Breast epithelium (tissue), 4 donors: ENCODE measurements around the gene ST8SIA6. TPM values are rescaled to one million over a fixed set of nuclear protein-coding genes. Genes with fewer than 3 reads are reported as not detected.
A peak's percentile ranks its signal among the peaks of the same experiment; 100 is the strongest.

Source experiments
- DNase-seq, 2 donors: peaks; one replicate each; pipeline ENCODE4 v3.0.0-alpha.2; 2019; ENCODE audit warnings: low spot score in 2 of 2
- H3K27ac ChIP-seq, 2 donors: fragments of 200-600 bp; sonication (generic) in 1 of 2; one replicate each; pipeline ENCODE4 v1.5.1; 2016 to 2019; ENCODE audit warnings: mild to moderate bottlenecking in 1 of 2
- H3K27me3 ChIP-seq, 2 donors: fragments of 200-600 bp; sonication (generic) in 1 of 2; one replicate each; pipeline versions ENCODE4 v1.5.1 to v1.6.0; 2017 to 2019; ENCODE audit warnings: control low read depth in 1 of 2, mild to moderate bottlenecking in 1 of 2
- H3K36me3 ChIP-seq: fragments of 200-600 bp; one replicate; pipeline ENCODE4 v1.5.1; 2019
- H3K4me1 ChIP-seq, 2 donors: fragments of 200-600 bp; sonication (generic); one replicate each; pipeline ENCODE4 v1.5.1; 2016 to 2019; ENCODE audit warnings: control low read depth in 1 of 2
- H3K4me3 ChIP-seq, 3 donors: fragments of 200-600 bp; sonication (generic); 1 replicate in 2 of 3; 2 replicates in 1 of 3; pipeline ENCODE4 v1.5.1; 2016 to 2019; ENCODE audit warnings: mild to moderate bottlenecking in 3 of 3, moderate library complexity in 2 of 3
- H3K9me3 ChIP-seq, 2 donors: fragments of 200-600 bp; sonication (generic) in 1 of 2; one replicate each; pipeline ENCODE4 v1.5.1; 2016 to 2019; ENCODE audit warnings: control low read depth in 1 of 2
- CTCF ChIP-seq, 3 donors: fragments of 450-650 bp; IDR thresholded peaks; one replicate each; pipeline ENCODE4 v1.5.1; 2016 to 2017; ENCODE audit warnings: antibody characterized with exemption in 3 of 3, mild to moderate bottlenecking in 3 of 3, moderate library complexity in 3 of 3
- POLR2A ChIP-seq: fragments of 450-650 bp; IDR thresholded peaks from one replicate; pipeline ENCODE4 v1.6.1; 2016; ENCODE audit warnings: antibody characterized with exemption, mild to moderate bottlenecking, moderate library complexity
- POLR2AphosphoS5 ChIP-seq, 3 donors: sonication (generic); formaldehyde crosslinking; IDR thresholded peaks; one replicate each; pipeline ENCODE4 v1.6.1; 2017; ENCODE audit warnings: antibody characterized with exemption in 3 of 3
- intact Hi-C: fragments of 100-400 bp; cut with DNase I; formaldehyde crosslinking; loops from one replicate; pipeline ENCODE4 v1.15.1; 2023; ENCODE audit warnings: low total_unique reads
- total RNA-seq, 3 donors: library from RNA; depleted of rRNA; stranded (reverse); fragments of >200 nt; gene quantifications; one replicate each; pipeline ENCODE4 v1.1.0, GENCODE V29; 2016

The ST8SIA6 gene
- total RNA-seq, 3 donors from 2014 or later, result 1.3 to 32.1 (median 18.4) TPM

GRCh38 chr10:17457083-17457482 lies 2.7 kb upstream of the ST8SIA6 start:
- H3K9me3 ChIP-seq, result no peaks in the 10 kb centered on the region
- no peak overlapping the region for H3K4me3 ChIP-seq
- intact Hi-C loops, result no loop called here
- H3K27ac ChIP-seq, result no peak overlapping the region
- H3K36me3 ChIP-seq, result no peaks in the 10 kb centered on the region
- H3K4me1 ChIP-seq, result peaks cover 0 to 5% of the 10 kb centered on the region in 2 donors
- TF ChIP-seq POLR2AphosphoS5 (IDR thresholded peaks at IDR 0.05) (no peak), CTCF (IDR thresholded peaks at IDR 0.05) (no peak), POLR2A (no peak)
- DNase-seq, result no peak
- H3K27me3 ChIP-seq, result peaks cover 0 to 2% of the 10 kb centered on the region in 2 donors

DNA sequence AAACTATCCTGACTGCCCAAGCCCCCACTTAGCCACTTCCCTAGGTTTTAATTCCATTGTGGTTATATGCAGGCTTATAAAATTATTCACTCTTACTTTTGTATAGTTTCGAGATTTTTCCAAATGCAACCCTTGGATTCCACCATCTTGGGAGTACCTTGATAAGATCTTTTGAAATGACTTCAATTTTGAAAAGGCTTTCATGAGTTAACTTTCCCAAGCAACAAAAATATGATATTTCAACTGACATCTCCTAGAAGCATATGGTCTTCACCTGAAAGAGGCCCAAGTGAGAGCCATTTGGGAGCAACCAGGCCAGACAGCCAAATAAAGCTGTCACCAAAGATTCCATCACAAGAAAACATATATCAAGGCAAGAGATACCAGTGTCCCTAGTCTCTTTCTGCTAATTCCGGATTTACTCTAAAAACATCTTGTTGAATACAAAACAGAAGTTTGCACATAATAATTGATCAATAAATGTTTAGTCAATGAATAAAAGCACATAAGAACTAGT lies 1.7 kb upstream of the ST8SIA6 start:
- peaks cover 0 to 2% of the 10 kb centered on the region in 2 donors for H3K27me3 ChIP-seq
- no peaks in the 10 kb centered on the region for H3K36me3 ChIP-seq
- no peaks in the 10 kb centered on the region for H3K9me3 ChIP-seq
- peaks cover 0 to 5% of the 10 kb centered on the region in 2 donors for H3K4me1 ChIP-seq
- no peak for DNase-seq
- intact Hi-C loops, result no loop called here
- TF ChIP-seq CTCF (IDR thresholded peaks at IDR 0.05), result no peak
- TF ChIP-seq POLR2AphosphoS5 (IDR thresholded peaks at IDR 0.05), result no peak
- no peak for TF ChIP-seq POLR2A
- H3K27ac ChIP-seq, result no peak overlapping the region
- no peak overlapping the region for H3K4me3 ChIP-seq

DNA sequence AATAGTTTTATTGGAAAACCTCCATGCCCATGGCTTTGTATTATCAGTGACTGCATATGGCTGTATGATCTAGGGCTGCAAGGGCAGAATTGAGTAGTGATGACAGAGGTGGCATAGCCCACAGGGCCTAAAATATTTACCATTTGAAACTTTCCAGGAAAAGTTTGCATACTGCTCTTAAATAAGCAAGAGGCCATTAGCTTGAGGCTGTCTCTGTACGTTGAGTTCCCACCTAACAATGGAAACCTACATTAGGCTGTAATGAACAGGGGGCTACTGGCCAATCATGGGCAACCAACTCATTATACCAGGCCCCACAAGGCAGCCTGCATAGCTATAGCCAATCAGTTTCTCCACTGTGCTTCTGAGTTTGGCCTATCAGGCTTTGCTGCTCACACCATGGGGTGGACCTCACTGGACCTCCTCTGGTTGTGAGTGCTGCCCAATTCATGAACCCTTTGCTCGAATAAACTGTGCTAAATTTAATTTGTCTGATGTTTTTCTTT lies 673 bp upstream of the ST8SIA6 start:
- intact Hi-C loops, result no loop called here
- H3K27ac ChIP-seq, result peak overlapping the region; percentile 84 to 92
- peak overlapping the region in 2 of 3 donors; percentile 62 to 89 for H3K4me3 ChIP-seq
- H3K4me1 ChIP-seq, result peaks cover 0 to 5% of the 10 kb centered on the region in 2 donors
- TF ChIP-seq POLR2A (no peak), POLR2AphosphoS5 (IDR thresholded peaks at IDR 0.05) (no peak), CTCF (IDR thresholded peaks at IDR 0.05) (no peak)
- DNase-seq, result no peak
- no peaks in the 10 kb centered on the region for H3K36me3 ChIP-seq
- peaks cover 0 to 4% of the 10 kb centered on the region in 2 donors for H3K9me3 ChIP-seq
- H3K27me3 ChIP-seq, result peaks cover 0 to 2% of the 10 kb centered on the region in 2 donors

DNA sequence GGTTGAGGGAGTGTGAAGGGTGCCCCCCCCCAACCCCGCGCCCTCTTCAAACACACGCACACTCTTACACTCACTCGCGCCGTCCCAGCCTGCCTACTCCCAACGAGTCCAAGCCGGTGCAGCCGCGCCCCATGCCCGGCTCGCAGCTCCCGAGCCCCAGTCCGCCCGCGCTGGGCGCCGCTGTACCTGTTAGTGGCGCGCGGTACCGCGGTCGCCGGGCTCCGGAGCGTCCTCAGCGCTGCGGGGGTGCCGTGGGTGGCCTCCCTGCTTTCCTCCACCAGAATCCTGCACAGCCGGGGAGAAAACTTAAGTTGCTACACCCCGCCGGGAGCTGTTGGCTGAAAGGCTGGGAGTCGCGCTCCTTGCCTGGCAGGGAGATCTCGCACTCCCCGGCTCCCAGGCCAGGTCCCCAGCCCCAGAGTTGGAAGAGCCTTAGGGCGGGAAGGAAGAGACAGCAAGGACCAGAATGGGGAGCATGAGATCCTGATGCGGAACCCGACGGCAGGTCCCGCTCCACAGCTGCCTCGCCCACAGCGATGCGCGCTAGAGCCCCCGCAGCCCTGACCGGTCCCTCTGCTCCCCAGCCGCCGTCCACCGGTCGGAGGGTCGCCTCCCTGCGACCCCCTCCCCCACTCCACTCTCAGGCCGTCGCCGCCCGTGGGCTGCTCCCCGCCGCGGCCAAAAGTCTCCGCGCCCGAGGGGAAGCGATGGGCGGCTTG lies 863 bp downstream of the ST8SIA6 start:
- H3K4me3 ChIP-seq, result peak overlapping the region; percentile 38 to 89 (median 62)
- H3K27me3 ChIP-seq, result peaks cover 0 to 2% of the 10 kb centered on the region in 2 donors
- peaks cover 0 to 17% of the 10 kb centered on the region in 2 donors for H3K9me3 ChIP-seq
- TF ChIP-seq CTCF (IDR thresholded peaks at IDR 0.05), result no peak
- no peak for TF ChIP-seq POLR2AphosphoS5 (IDR thresholded peaks at IDR 0.05)
- no peak for TF ChIP-seq POLR2A
- DNase-seq, result peak; percentile 37 to 64
- H3K27ac ChIP-seq, result peak overlapping the region; percentile 84 to 92
- peaks cover 0 to 5% of the 10 kb centered on the region in 2 donors for H3K4me1 ChIP-seq
- no peaks in the 10 kb centered on the region for H3K36me3 ChIP-seq
- intact Hi-C loops, result loop anchor here (5.0 kb wide), 1 partner anchor 171 kb away; no protein-coding TSS in a partner anchor

DNA sequence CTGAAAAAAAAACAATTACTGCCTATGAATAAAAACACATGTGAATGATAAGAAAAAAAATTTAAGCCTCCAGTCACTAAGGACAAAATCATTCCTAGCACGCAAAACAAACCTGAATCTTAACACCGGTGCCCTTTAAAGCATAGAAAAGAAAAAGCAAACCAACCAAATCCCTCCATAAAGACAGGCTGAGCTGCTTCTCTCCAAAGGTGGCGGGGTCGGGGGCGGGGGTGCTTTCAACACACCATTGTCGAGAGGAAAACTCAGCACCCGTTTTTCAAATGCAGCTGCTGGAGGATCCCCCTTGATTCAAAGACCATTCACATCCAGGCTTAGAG lies 1.4 kb downstream of the ST8SIA6 start:
- intact Hi-C loops, result loop anchor here (5.0 kb wide), 1 partner anchor 171 kb away; no protein-coding TSS in a partner anchor
- H3K36me3 ChIP-seq, result no peaks in the 10 kb centered on the region
- peak overlapping the region; percentile 38 to 89 (median 62) for H3K4me3 ChIP-seq
- peak overlapping the region; percentile 84 to 92 for H3K27ac ChIP-seq
- no peak for TF ChIP-seq CTCF (IDR thresholded peaks at IDR 0.05)
- TF ChIP-seq POLR2AphosphoS5 (IDR thresholded peaks at IDR 0.05), result no peak
- TF ChIP-seq POLR2A, result no peak
- peaks cover 0 to 2% of the 10 kb centered on the region in 2 donors for H3K27me3 ChIP-seq
- no peak for DNase-seq
- H3K4me1 ChIP-seq, result peaks cover 0 to 5% of the 10 kb centered on the region in 2 donors
- H3K9me3 ChIP-seq, result peaks cover 0 to 23% of the 10 kb centered on the region in 2 donors
